T-helper 22 cell (primary cell): ENCODE measurements around the gene LIN28B.
"Not testable (repeated sequence)": the region's sequence is repeated elsewhere in the genome, so short reads cannot be mapped to it uniquely, and the experiment has no call there.

Experiments used
- DNase-seq: peaks from one replicate; pipeline ENCODE4 v3.0.0-alpha.2; 2020; ENCODE audit warnings: low read depth

The LIN28B gene

DNA sequence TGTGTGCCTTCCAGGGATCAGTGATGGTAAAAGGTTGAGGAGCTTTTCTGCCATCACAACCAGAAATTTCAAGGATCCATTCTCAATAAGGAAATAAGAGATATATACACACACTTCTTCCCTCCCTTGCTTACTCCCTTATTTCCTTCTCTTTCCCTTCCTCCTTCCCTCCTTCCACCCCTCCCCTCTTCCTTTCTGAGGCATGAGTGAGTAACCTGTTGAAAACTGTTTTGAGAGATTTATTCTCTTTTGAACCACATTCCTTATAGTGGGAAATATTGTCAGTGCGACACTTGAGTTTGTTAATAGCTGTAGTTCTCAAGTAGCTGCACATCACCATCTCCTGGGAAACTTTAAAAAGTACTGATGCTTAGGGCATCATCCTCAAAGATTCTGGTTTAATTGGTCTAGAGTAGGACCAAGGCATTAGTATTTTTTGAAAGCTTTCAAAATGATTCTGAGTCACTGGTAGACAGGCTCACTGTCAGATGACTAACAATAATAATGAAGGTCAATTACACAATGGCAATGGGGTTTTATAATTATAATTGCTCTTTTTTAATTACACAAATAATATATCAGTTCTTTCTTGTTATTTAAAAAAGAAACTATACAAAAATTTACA lies 113.0 kb downstream of the LIN28B start:
- no peak for DNase-seq

DNA sequence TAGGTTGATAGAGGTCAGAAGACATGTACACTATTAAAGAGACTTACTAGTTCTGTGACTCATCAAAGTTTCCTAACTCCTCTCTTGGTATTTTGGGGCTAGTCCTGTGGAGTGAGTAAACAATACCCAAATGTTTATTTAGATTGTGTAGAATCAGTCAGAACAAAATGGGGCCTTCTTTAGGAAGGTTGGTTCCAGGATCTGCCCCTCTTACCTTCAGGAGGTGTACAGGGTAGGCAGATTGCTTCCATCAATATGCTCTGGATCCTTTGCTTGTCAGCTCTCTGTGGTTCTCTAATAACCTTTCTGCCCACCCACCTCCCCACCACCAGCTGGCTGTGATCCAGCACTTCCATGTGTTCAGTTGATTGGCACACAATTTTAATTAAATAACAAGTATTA lies 115.9 kb downstream of the LIN28B start:
- no peak for DNase-seq

DNA sequence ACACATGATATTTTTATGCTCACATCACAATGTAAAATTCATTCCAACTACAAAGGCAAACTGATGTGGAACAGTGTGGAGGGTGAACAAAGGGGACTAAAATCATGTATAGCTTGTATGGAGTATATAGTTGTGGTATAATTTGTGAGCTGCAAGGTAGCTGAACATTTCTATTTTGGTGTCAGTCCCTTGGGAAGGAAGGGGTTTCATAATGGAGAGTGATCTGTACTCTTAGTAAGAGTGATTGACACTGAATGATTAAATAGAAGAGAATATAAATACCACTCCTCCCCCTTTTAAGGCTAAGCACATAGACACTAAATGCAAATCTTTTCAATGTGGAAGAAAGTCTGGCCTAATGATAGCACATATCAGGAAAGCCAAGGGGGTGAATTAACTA lies 118.3 kb downstream of the LIN28B start:
- no peak for DNase-seq

DNA sequence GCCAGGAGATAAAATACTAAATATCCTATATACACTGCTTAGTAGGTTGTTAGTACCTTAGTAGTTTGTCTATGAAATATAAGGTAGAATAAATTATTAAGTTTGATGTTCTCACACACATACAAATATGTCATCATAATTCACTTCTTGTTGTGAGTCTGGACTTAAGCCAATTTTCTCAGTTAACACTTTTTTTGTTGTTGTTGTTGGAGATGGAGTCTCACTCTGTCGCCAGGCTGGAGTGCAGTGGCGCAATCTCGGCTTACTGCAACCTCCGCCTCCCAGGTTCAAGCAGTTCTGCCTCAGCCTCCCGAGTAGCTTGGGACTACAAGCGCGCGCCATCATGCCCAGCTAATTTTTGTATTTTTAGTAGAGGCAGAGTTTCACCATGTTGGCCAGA lies 119.5 kb downstream of the LIN28B start:
- not testable (repeated sequence) for DNase-seq

DNA sequence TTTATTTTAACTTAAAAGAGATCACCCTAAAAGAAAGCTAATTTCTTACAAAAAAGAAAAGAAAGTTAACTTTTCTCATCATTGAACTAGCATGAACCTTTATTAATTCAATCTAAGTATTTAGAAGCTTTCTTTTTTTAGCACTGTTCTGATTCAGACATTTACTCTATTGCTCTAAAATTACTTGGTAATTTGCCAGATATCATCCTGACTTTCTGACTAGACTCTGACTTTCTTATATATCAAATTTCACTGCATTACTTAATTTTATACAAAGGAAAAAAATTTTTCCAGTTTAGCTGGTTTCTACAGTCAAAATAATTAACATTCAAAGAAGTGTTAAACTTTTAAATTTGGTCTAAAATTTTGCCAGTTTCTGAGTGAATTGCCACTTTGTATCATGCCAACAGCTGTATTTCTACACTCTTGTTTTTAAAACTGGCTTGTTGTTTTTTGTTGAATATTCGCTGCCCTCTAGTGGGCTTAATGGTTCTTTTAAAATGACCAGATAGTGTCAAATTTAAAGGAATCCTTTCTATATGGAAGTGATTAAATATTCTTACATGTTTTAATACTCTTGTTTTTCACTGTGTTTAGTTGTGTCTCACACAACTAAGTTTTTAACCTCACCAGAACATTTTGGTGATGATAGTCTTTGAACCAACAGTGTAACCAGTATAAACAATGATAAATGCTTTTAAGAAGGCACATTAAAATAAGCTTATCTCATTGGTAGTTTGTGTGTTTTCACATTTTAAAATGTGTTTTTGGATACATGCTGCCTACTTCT lies 120.9 kb downstream of the LIN28B start:
- no peak for DNase-seq

DNA sequence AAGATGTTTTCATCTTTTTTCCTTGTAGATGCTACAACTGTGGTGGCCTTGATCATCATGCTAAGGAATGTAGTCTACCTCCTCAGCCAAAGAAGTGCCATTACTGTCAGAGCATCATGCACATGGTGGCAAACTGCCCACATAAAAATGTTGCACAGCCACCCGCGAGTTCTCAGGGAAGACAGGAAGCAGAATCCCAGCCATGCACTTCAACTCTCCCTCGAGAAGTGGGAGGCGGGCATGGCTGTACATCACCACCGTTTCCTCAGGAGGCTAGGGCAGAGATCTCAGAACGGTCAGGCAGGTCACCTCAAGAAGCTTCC lies 121.4 kb downstream of the LIN28B start:
- no peak for DNase-seq

DNA sequence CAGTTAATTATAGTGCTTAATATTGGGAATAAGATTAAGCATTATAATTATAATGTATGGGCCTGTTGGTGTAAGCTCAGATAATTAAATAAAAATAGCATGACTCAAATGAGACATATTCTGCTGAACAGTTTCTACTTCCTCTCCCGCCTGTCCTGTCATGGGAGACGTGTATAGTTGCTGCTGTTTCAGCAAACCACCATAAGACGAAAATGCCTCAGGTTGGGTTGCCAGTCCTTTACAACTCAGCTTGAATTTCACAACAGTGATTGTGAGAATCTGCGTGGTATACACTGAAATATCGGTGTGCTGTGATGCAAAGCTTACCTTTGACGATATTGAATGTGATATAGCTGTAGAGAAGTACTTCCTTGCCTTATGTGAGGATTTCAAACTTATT lies 123.4 kb downstream of the LIN28B start:
- no peak for DNase-seq

DNA sequence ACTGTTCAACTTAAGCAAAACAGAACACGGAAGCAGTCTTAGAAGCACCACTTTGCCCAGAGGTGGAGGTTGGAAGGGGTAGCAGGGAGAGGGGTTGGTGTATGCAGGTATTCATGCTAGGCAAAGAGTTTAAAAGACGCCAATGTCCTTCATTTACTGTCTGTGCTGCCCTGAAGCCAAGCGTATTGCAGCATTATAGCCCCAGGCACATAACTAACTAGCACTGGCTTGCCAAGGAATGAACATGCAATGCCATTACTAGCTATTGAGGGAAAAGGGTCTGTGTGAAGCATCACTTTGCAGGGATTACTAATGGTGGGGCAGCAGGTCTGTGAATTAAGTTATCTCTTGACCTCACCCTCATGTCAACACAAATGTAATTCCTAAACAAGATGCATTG lies 124.8 kb downstream of the LIN28B start:
- DNase-seq: not testable (repeated sequence)

DNA sequence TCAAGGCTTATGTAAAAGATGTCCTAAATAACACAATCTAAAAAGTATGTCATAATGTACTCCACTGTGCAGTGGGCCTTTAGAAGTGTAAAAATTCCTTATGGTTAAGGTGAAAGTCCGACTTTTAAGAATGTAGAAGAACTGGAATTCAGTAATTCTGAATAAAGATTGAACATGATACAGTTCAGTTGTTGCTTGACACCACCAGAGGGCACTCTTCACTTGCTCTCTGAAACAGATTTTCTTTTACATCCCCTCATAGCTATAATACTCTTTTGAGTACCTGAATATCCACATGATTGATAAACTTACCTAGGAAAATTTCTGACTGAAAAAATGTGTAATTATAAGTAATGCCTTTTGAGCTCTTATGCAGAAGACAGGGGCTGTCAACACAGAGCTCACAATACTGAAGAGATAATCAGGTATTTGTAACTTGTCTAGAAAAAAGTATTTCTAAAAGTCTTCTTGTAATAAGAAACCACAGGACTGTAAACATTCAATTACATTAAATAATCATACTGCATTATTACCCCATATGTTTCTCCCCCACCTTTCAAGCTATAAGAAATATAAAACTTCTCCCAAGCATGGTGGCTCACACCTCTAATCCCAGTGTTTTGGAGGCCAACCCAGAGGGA lies 130.8 kb downstream of the LIN28B start:
- DNase-seq: no peak

DNA sequence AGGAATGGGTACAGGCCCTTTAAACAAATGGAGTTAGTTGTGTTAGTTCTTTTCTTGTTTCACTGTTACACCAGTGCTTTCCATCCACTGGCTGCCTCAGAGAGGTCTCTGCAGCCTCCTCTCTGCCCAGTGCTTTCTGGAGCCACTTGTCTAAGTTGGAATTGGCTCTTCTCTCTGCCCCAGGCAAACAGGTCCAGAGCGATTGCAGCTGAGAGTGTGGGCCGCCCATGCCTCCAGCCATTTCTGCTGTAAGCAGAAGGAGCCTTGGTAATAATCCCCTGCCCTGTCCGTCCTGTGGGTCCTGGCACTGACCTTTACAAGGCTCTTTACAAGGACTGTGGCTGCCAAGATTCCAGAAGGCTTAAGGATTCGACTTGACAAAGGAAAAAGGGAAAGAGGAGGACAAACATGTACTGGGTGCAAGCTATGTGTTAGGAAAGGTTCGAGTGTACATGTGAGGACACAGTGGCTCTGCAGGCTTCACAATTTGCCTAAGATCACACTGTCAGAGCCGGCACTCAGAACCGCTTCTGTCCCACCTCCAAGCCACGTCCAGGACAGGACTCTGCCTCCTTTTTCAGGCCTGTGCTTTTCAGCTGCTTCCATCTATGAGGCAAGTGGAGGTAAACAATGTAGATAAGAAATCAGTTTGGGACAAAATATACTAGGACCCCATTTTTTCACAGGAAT lies 134.4 kb downstream of the LIN28B start:
- no peak for DNase-seq

DNA sequence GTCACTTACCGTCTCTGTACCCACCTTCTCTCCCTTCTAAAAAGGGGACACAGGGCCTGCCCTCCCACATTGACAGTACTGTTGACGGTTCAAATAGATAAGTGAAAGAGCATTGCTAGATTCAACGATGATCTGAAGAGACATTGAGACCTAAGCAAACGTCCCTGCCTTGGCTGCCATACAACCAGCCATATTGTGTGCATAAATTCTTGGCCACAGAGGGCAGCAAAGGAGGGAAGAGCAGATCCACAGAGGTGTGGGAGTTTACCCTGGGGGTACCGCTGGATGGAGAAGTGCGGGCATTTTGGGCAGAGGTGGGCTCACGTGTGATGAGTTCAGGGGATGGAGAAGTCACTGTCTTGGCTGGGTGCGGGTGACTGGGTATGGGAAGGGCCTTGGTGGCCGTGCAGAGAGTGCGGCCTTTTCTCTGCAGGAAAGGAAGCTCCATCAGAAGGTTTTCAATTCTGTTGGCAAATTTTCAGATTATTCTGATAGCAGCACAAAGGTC lies 137.3 kb downstream of the LIN28B start:
- DNase-seq: no peak

DNA sequence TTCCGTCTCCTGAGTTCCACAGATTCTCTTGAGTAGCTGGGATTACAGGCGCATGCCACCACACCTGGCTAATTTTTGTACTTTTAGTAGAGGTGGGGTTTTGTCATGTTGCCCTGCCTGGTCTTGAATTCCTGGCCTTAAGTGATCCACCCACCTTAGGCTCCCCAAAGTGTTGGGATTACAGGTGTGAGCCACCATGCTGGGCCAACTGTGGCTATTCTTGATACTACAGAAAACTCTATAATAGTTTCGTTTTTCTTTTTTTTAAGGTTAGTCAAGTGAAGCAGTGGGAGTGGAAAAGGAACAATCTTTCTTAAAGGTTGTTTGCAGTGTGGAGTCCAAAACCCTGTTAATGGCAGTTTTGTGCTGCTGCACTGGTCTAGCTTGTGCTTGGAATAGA lies 138.2 kb downstream of the LIN28B start:
- DNase-seq: no peak

DNA sequence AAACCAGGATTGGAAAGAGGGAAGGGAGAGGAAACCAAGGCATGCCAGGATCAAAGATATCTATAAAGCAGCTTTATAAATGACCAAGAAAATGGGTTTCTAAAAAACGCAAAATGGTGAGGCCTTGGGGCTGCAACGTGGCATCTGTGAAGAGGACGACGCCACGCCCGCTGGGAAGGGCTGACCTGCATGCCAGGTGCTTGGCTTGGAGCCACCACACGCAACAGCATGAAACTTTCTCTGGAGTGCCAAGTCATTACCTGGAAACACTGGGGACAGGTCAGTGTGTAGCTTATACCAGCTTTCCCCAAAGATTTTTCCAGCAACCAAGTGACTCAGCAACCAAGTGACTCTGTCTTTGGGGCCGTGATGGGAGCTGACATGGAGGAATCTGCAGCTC lies 140.4 kb downstream of the LIN28B start:
- no peak for DNase-seq

DNA sequence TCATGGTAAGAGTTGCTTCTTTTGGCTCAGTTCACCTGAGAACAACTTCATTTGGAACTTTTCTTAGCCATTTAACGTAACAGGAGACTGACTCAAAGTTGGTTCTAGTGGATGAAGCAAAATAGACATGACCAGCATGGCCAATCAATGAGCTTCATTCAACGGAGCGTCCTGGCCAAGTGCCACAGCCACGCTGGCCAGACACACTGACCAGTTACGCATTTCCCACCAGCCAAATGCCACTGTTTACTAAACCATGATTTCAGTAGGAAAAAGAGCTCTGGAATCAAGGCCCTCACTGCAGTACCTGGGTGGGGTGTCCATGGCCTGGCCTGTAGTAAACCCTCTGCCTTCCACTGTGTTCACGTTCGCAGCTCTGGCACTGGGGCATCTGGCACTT lies 142.5 kb downstream of the LIN28B start:
- DNase-seq: no peak

DNA sequence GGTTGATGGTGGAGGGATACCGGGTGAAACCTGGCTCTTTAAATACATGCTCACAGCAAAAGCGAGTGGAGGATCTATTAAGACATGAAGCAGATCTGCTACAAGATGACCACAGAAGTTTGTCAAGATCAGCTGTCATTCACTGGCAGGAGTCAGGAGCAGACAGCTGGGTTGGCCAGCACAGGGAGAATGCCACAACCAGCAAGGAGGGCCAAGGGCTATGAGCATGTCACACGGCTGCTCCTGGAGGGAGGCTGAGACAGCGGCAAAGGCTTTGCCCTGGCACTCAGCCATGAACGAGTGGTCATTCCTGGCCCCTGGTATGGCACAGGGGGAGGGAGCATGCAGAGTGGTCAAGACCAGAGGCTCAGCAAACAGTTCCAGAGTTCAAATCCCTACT lies 145.3 kb downstream of the LIN28B start:
- no peak for DNase-seq

DNA sequence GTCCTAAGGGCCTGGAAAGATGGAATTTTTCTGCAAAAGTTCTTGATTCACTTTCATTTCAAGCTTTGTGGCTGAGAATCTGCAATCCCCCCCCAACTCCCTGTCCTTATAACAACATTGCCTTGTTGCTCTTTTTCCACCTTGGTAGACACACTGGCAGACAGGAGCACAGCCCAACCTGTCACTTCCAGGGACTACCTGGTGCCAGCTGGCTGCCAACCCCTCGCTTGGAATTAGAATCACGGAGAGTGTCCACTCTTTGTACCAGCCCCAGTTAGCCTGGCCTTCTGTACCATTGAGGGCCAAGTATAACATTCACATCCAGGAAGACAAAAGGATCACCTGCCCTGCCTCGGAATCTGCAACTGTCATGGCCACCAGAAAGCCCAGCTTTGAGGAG lies 148.2 kb downstream of the LIN28B start:
- DNase-seq: no peak

DNA sequence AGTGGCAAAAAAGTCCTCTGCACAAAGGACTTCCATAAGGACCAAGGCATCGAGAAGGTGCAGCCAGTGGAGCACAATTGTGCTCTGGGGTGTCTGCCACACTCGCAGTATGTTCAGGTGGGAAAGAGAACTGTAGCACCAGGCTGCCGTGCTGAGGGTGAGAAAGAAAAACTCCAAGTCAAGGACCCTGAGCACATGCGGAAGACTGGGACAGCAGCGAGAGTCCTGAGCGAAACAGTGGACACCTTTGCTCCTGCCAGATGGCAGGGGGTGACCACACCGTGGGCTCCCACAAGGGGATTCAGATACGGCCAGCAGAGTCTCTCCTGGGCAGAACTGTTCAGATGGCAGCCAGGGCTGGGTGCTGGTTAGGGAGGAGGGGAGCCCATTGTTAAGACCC lies 149.4 kb downstream of the LIN28B start:
- no peak for DNase-seq

DNA sequence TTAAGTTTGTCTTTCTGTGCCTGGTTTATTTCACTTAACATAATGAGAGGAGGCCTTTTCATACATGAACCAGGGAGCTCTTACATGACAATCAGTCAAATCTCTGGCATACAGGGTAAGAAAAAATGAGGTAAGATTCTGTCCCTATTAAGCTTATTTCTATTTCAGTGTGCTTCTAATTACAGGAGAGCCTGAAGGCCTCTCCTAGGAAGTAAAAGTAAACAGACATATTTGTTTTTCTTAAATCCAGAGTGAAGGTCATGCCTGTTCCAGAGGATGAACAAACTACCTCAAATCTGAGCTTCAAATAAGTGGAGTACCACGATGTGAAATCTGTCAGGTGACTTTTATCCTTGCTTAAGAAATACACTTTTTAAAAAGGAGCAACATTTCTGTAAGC lies 150.3 kb downstream of the LIN28B start:
- no peak for DNase-seq

DNA sequence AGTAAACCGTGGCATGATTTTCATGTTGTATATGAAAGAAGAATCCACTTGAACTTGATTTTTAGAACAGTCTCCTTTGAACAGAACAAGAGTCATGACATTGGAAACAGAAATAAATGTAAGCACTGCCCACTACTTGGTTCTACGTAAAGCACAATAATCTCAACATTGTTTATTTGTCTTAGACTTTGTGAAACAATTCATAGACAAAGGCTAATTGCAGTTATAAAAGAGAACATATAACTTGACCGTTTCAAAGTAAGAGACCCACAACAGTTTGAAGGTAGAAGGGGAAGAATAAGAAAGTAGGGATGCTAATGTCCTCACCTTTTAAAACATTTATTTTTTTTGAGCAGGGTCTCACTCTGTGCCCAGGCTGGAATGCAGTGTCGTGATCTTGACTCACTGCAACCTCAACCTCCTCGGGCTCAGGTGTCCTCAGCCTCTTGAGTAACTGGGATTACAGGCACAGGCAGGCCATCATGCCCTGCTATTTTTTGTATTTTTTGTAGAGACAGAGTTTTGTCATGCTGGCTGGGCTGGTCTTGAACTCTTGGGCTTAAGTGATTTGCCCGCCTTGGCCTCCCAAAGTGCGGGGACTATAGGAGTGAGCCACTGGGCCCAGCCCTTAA lies 151.8 kb downstream of the LIN28B start:
- DNase-seq: no peak

DNA sequence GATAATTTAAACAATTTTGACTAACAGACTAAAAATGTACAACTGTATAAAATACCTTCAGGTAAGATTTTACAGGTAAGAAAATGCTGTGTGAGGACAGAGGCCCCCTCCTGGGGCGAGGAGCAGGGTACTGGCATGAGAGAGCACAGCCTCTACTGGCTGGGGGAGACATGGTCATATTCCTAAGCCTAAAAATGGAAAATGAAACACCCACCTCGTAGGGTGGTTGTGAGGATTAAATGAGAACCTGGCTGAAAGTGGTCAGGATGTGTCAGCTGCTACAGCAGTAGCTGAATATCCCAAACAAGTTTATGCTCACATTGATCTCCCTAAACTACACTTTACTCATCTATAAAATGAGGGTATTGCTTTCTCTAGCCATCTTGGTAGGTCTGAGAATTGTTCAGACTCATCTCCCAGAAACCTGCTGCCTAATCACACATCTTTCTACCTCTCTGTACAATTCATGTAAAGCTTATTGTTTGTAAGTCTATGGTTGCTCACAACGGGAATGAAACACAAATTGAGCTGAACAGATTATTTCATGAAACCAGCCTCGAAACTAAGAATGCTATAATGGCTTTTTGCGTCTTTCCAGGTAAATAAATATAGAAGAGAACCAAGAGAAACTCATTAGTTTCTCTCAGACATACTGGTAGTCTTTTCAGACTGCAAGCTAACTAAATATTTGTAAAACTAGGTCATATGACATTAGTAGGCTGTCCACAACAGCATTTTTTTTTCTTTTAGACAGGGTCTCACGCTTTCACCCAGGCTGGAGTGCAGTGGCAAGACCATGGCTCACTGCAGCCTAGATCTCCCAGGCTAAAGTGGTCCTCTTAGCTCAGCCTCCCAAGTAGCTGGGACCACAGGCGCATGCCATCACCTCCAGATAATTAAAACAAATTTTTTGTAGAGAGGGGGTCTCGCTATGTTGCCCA lies 153.3 kb downstream of the LIN28B start:
- DNase-seq: no peak

DNA sequence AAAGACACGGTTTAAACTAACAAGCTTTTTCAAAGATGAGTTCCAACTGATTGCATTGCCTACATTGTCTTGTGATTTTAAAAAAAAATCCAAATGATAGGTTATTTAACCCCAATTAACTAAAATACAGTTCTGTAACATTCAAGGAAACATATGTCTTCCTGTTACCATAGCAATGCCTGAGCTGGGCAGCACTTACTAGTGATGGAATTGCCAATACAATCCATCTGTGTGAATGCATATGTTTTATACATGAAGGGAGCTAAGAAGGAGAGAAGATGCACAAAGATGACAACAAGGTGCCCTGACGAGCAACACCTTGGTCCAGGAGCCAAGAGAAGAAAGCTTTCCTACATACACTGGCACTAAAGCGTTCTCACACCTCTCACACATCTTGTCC lies 154.2 kb downstream of the LIN28B start:
- DNase-seq: no peak
